Thyroid gland (tissue), 4 donors: Measurements from ENCODE around the gene LDLR.

Experiments used
- CTCF ChIP-seq, 6 experiments: fragments of 200-600 bp in 3 of 6; fragments of 450-650 bp in 3 of 6; sonication (generic) in 3 of 6; IDR thresholded peaks; one replicate each; pipeline ENCODE4 v1.5.1; 2016 to 2019; ENCODE audit warnings: antibody characterized with exemption in 6 of 6, mild to moderate bottlenecking in 2 of 6, inconsistent platforms in 1 of 6, moderate library complexity in 1 of 6
- POLR2A ChIP-seq, 2 donors: fragments of 450-650 bp; IDR thresholded peaks; one replicate each; pipeline ENCODE4 v1.6.1; 2017; ENCODE audit warnings: antibody characterized with exemption in 2 of 2, mild to moderate bottlenecking in 2 of 2, moderate library complexity in 1 of 2

GRCh38 chr19:11046605-11047354, 42.5 kb upstream of the LDLR start:
- TF ChIP-seq CTCF (IDR thresholded peaks at IDR 0.05) (no peak), POLR2A (IDR thresholded peaks at IDR 0.05) (no peak)
